Gastroesophageal sphincter (tissue), 4 donors: ENCODE data around the gene PAPPA2. TPM values are rescaled to one million over a fixed set of nuclear protein-coding genes. Genes with fewer than 3 reads are reported as not detected.

Experiments used
- ATAC-seq: fragments of 150-250 bp; one replicate; pipeline ENCODE4 v1.9.1; 2016; ENCODE audit warnings: mild to moderate bottlenecking, moderate library complexity
- H3K27ac ChIP-seq, 4 donors: fragments of 200-600 bp; sonication (generic) in 3 of 4; 1 replicate in 3 of 4; 2 replicates in 1 of 4; pipeline ENCODE4 v1.5.1; 2016 to 2019
- H3K27me3 ChIP-seq: fragments of 200-600 bp; sonication (generic); one replicate; pipeline ENCODE4 v1.5.1; 2019
- H3K36me3 ChIP-seq, 2 donors: fragments of 200-600 bp; sonication (generic); one replicate each; pipeline ENCODE4 v1.5.1; 2019; ENCODE audit warnings: control low read depth in 1 of 2
- H3K4me1 ChIP-seq, 3 donors: fragments of 200-600 bp; sonication (generic); 1 replicate in 2 of 3; 2 replicates in 1 of 3; pipeline ENCODE4 v1.5.1; 2016 to 2019; ENCODE audit warnings: control low read depth in 2 of 3
- H3K4me3 ChIP-seq, 2 donors: fragments of 200-600 bp; sonication (generic); one replicate each; pipeline ENCODE4 v1.5.1; 2019; ENCODE audit warnings: mild to moderate bottlenecking in 1 of 2, moderate library complexity in 1 of 2
- H3K9me3 ChIP-seq, 3 donors: fragments of 200-600 bp; sonication (generic); one replicate each; pipeline ENCODE4 v1.5.1; 2017 to 2019; ENCODE audit warnings: control low read depth in 2 of 3
- EP300 ChIP-seq: sonication (generic); formaldehyde crosslinking; IDR thresholded peaks from one replicate; pipeline ENCODE4 v1.6.1; 2017; ENCODE audit warnings: antibody characterized with exemption, mild to moderate bottlenecking
- POLR2A ChIP-seq, 2 donors: fragments of 450-650 bp; IDR thresholded peaks; one replicate each; pipeline ENCODE4 v1.6.1; 2017; ENCODE audit warnings: antibody characterized with exemption in 2 of 2, mild to moderate bottlenecking in 2 of 2, moderate library complexity in 1 of 2
- POLR2AphosphoS5 ChIP-seq: sonication (generic); formaldehyde crosslinking; IDR thresholded peaks from one replicate; pipeline ENCODE4 v1.6.1; 2017; ENCODE audit warnings: antibody characterized with exemption
- WGBS, 2 donors: methylation state at CpG; one replicate each; pipeline ENCODE4 v1.1.5; 2018; ENCODE audit warnings: low coverage in 1 of 2; 5-methylcytosine and 5-hydroxymethylcytosine counted together
- total RNA-seq, 4 donors: library from RNA; depleted of rRNA; stranded (reverse); fragments of >200 nt; gene quantifications; one replicate each; pipeline ENCODE4 v1.1.0, GENCODE V29; 2016
- TF ChIP-seq, protein P1 (sequence below), 4 experiments: fragments of 200-600 bp in 2 of 4; fragments of 450-650 bp in 2 of 4; sonication (generic) in 1 of 4; IDR thresholded peaks; one replicate each; pipeline ENCODE4 v1.5.1; 2017 to 2019; ENCODE audit warnings: antibody characterized with exemption in 4 of 4, mild to moderate bottlenecking in 2 of 4, moderate library complexity in 2 of 4

The PAPPA2 gene
- total RNA-seq, 4 donors from 2014 or later = 0.10 to 0.54 (median 0.14) TPM

DNA sequence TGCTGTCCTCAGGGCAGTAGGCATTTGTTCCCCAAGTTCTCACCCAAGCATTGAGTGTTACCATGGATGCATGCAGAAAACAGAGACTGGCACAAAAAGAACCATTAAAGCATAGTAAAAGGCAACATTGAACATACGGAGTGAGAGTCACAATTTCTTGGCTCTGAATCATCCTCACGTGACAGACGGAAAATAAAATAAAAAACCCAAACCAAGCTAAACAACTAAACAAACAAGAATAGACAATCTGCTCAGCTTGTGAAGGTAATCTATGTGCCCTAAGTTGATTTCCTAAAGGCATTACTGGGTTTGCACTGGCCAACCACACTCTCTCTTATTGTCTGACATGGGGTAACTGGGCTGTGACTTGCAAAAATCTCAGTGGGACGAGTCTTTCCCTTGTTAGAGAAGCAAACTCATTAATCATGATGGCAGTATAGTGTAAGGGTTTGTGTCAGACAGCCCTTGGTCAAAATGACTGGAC, 395.5 kb downstream of the PAPPA2 start:
- no peaks in the 10 kb centered on the region for H3K9me3 ChIP-seq
- ATAC-seq = no peak
- no peaks in the 10 kb centered on the region for H3K27me3 ChIP-seq
- no peak for TF ChIP-seq POLR2A (IDR thresholded peaks at IDR 0.05)
- TF ChIP-seq, protein P1, sequence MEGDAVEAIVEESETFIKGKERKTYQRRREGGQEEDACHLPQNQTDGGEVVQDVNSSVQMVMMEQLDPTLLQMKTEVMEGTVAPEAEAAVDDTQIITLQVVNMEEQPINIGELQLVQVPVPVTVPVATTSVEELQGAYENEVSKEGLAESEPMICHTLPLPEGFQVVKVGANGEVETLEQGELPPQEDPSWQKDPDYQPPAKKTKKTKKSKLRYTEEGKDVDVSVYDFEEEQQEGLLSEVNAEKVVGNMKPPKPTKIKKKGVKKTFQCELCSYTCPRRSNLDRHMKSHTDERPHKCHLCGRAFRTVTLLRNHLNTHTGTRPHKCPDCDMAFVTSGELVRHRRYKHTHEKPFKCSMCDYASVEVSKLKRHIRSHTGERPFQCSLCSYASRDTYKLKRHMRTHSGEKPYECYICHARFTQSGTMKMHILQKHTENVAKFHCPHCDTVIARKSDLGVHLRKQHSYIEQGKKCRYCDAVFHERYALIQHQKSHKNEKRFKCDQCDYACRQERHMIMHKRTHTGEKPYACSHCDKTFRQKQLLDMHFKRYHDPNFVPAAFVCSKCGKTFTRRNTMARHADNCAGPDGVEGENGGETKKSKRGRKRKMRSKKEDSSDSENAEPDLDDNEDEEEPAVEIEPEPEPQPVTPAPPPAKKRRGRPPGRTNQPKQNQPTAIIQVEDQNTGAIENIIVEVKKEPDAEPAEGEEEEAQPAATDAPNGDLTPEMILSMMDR (IDR thresholded peaks at IDR 0.05) = no peak
- no peak for TF ChIP-seq POLR2AphosphoS5
- no peak for TF ChIP-seq EP300
- no peaks in the 10 kb centered on the region for H3K36me3 ChIP-seq
- H3K4me1 ChIP-seq = no peaks in the 10 kb centered on the region
- 59 to 74% methylated on average over 4 of the region's 4 CpGs for WGBS, 2 donors
- no peak overlapping the region for H3K4me3 ChIP-seq
- no peak overlapping the region for H3K27ac ChIP-seq

DNA sequence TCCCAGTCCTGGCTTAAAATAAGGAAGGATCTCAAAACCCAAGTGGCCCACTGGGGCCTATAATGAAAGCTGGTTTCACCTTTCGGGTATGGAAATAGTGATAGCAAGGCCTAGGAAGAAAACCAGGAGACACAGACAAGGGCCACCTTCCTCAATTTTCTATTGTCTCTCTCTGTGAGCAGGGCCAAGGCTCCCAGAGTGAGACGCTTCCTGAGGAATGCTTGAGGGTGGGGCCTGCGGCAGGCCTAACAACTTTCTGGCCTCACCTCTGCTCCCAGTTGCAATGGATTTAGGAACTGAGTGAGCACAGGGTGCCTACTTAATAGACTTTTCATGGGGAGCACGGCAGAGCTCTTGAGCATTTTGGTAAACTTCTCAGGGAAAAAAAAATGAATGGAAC, 400.6 kb downstream of the PAPPA2 start:
- 71 to 83% methylated on average over 3 of the region's 4 CpGs for WGBS, 2 donors
- Histone ChIP-seq H3K4me3 (no peak overlapping the region), H3K27me3 (no peaks in the 10 kb centered on the region), H3K9me3 (no peaks in the 10 kb centered on the region), H3K27ac (no peak overlapping the region), H3K4me1 (no peaks in the 10 kb centered on the region), H3K36me3 (no peaks in the 10 kb centered on the region)
- TF ChIP-seq POLR2AphosphoS5 = no peak
- TF ChIP-seq POLR2A (IDR thresholded peaks at IDR 0.05) = no peak
- no peak for TF ChIP-seq EP300
- TF ChIP-seq, protein P1 (IDR thresholded peaks at IDR 0.05) = no peak
- no peak for ATAC-seq

DNA sequence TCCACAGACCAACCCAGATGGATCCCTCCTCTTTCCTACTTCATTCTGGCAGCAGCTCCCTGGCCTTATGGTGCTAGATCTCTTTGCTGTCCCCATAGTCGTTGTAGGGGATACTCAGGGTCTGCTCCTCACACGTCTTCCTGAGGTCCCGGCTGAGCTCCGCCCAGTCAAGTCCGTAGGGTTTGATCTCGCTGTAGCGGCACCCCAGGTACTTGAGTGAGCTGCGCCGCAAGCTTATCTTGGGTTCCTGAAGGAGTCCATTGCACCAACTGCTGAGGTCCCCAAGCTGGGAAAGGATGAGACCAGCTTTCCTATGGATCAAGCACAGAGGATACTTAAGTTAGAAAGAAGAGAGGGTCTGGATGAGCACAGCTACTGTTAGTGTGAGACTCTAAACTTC, 401.2 kb downstream of the PAPPA2 start:
- Histone ChIP-seq H3K9me3 (no peaks in the 10 kb centered on the region), H3K27me3 (no peaks in the 10 kb centered on the region), H3K27ac (no peak overlapping the region), H3K4me3 (no peak overlapping the region), H3K4me1 (no peaks in the 10 kb centered on the region), H3K36me3 (no peaks in the 10 kb centered on the region)
- ATAC-seq = no peak
- 72 to 93% methylated on average over 3 to 5 of the region's 9 CpGs for WGBS, 2 donors
- TF ChIP-seq EP300 (no peak), POLR2AphosphoS5 (no peak), POLR2A (IDR thresholded peaks at IDR 0.05) (no peak)
- TF ChIP-seq, protein P1 (IDR thresholded peaks at IDR 0.05) = no peak

DNA sequence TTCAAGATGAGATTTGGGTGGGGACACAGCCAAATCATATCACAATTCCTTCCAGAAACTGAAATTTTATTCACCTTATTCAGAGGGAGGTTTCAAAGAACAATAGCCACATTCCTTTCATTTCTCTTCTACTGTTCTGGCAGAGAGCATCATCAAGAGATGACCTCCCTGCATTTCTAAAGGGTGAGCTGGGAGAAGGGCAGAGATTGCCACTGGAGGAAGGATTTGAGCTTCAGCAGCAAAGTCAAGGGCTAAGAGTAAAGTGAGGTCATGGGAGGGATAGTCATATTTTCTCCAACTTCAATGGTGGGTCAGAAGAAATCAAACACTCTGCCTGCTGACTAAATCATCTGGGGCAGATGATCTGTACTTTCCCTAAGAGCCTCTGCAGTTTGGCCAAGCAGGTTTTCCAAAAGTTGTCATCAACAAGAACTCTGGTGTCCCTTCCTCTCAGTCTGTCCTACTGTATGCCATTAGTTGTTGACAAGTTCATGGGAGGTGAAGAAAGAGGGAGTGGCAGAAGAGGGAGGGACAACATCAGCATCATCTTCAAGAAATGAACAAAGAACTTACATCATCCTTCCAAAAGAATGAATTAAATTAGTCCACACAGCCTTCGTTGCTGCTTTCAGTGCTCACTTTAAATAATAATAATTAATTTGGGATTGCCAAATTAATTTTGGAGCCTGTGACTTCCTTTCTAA, 403.2 kb downstream of the PAPPA2 start:
- no peaks in the 10 kb centered on the region for H3K36me3 ChIP-seq
- 56 to 75% methylated on average over 1 of the region's 1 CpG for WGBS, 2 donors

More for the DNA sequence above, 403.2 kb downstream of the PAPPA2 start:
- Histone ChIP-seq H3K4me3 (no peak overlapping the region), H3K27me3 (no peaks in the 10 kb centered on the region), H3K9me3 (no peaks in the 10 kb centered on the region), H3K4me1 (no peaks in the 10 kb centered on the region), H3K27ac (no peak overlapping the region)
- TF ChIP-seq EP300 = no peak
- no peak for TF ChIP-seq POLR2AphosphoS5
- TF ChIP-seq, protein P1 (IDR thresholded peaks at IDR 0.05) = no peak
- no peak for TF ChIP-seq POLR2A (IDR thresholded peaks at IDR 0.05)
- no peak for ATAC-seq
